GM18505 (cell line): ENCODE data around the gene FTCDNL1.

Source experiments
- ATAC-seq: cut with Tn5 transposase; IDR thresholded peaks from one replicate; pipeline ENCODE4 v1.9.1; 2021; ENCODE audit not compliant: unreplicated experiment
- POLR2A ChIP-seq: IDR thresholded peaks from 4 replicates; pipeline ENCODE4 v1.6.1; 2011; ENCODE audit warnings: borderline replicate concordance; ENCODE audit not compliant: insufficient read depth, insufficient read length; ENCODE audit errors: extremely low read depth

Gene FTCDNL1

GRCh38 chr2:199734651-199735050 is 116.3 kb downstream of the FTCDNL1 start:
- TF ChIP-seq POLR2A = no peak
- no peak for ATAC-seq

GRCh38 chr2:199734011-199734410 is 117.0 kb downstream of the FTCDNL1 start:
- ATAC-seq = no peak
- no peak for TF ChIP-seq POLR2A

GRCh38 chr2:199727801-199728200 is 123.2 kb downstream of the FTCDNL1 start:
- ATAC-seq = no peak
- TF ChIP-seq POLR2A = no peak

- TF ChIP-seq POLR2A = no peak
- ATAC-seq = no peak
Observed at GRCh38 chr2:199727306-199727705, 123.7 kb downstream of the FTCDNL1 start.

- ATAC-seq = no peak
- TF ChIP-seq POLR2A = no peak
Observed at GRCh38 chr2:199718074-199718473, 132.9 kb downstream of the FTCDNL1 start.

GRCh38 chr2:199717587-199717907 is 133.4 kb downstream of the FTCDNL1 start:
- ATAC-seq = no peak
- TF ChIP-seq POLR2A = no peak

- no peak for TF ChIP-seq POLR2A
- no peak for ATAC-seq
Observed at GRCh38 chr2:199716807-199717586, 134.0 kb downstream of the FTCDNL1 start.

GRCh38 chr2:199713746-199714145 is 137.2 kb downstream of the FTCDNL1 start:
- TF ChIP-seq POLR2A = no peak
- no peak for ATAC-seq

GRCh38 chr2:199710551-199710950 is 140.4 kb downstream of the FTCDNL1 start:
- no peak for TF ChIP-seq POLR2A
- no peak for ATAC-seq
